RWPE2 (cell line): ENCODE data around the gene CDK16.
A peak's percentile ranks its signal among the peaks of the same experiment; 100 is the strongest.

Experiments used
- ATAC-seq: fragments of 200-7000 bp; cut with Tn5 transposase; 3 replicates; pipeline ENCODE4 v1.9.1; 2021; ENCODE audit warnings: low read depth
- DNase-seq: peaks from one replicate; pipeline ENCODE4 v3.0.0-alpha.2; 2020; ENCODE audit warnings: low spot score
- H3K27ac ChIP-seq: fragments of 450-650 bp; 2 replicates; pipeline ENCODE4 v1.5.1; 2017; ENCODE audit warnings: mild to moderate bottlenecking; ENCODE audit not compliant: poor library complexity, severe bottlenecking
- H3K27me3 ChIP-seq: fragments of 250-450 bp; sonication (Bioruptor Pico); 2 replicates; pipeline ENCODE4 v1.5.1; 2021; ENCODE audit warnings: mild to moderate bottlenecking, moderate library complexity; ENCODE audit not compliant: insufficient read depth, poor library complexity, severe bottlenecking
- H3K36me3 ChIP-seq: fragments of 250-450 bp; sonication (Bioruptor Pico); 2 replicates; pipeline ENCODE4 v1.5.1; 2020; ENCODE audit warnings: low read depth, mild to moderate bottlenecking, moderate library complexity
- H3K4me1 ChIP-seq: fragments of 250-450 bp; sonication (Bioruptor Pico); 2 replicates; pipeline ENCODE4 v1.5.1; 2021; ENCODE audit warnings: mild to moderate bottlenecking, moderate library complexity; ENCODE audit not compliant: insufficient read depth, poor library complexity, severe bottlenecking
- H3K4me3 ChIP-seq: fragments of 250-450 bp; sonication (Bioruptor Pico); 2 replicates; pipeline ENCODE4 v1.5.1; 2021; ENCODE audit warnings: mild to moderate bottlenecking, moderate library complexity; ENCODE audit not compliant: severe bottlenecking
- H3K9me3 ChIP-seq: fragments of 250-450 bp; sonication (Bioruptor Pico); 2 replicates; pipeline ENCODE4 v1.5.1; 2021; ENCODE audit warnings: mild to moderate bottlenecking, moderate library complexity; ENCODE audit not compliant: severe bottlenecking
- TF ChIP-seq, protein P1 (sequence below): fragments of 450-650 bp; IDR thresholded peaks from one replicate; pipeline ENCODE4 v1.5.1; 2017; ENCODE audit warnings: mild to moderate bottlenecking, moderate library complexity; ENCODE audit not compliant: poor library complexity, severe bottlenecking

Gene CDK16

DNA sequence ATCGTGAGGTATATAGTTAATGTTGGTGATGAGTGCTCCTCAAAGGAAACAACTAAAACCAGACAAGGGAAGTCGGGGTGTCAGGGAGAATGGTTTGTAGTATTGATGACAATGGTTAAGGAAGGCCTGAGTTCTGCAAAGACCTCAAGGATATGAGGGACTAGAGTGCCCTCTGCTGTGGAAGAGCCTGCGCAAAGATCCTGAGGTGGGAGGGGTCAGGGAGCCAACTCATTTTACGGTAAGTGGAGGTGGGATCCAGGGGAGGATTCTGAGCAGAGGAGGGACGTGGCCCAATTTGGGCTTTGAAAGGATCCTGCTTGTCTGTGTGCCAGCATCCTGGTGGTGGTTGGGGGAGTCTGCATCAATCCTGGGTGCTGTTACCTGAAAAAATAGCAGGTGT, 13.5 kb upstream of the CDK16 start:
- Histone ChIP-seq H3K36me3 (peaks cover 78% of the 10 kb centered on the region), H3K4me1 (no peaks in the 10 kb centered on the region), H3K4me3 (no peak overlapping the region), H3K9me3 (no peaks in the 10 kb centered on the region), H3K27ac (no peak overlapping the region), H3K27me3 (no peaks in the 10 kb centered on the region)
- ATAC-seq (no peak), DNase-seq (no peak)
- TF ChIP-seq, protein P1, sequence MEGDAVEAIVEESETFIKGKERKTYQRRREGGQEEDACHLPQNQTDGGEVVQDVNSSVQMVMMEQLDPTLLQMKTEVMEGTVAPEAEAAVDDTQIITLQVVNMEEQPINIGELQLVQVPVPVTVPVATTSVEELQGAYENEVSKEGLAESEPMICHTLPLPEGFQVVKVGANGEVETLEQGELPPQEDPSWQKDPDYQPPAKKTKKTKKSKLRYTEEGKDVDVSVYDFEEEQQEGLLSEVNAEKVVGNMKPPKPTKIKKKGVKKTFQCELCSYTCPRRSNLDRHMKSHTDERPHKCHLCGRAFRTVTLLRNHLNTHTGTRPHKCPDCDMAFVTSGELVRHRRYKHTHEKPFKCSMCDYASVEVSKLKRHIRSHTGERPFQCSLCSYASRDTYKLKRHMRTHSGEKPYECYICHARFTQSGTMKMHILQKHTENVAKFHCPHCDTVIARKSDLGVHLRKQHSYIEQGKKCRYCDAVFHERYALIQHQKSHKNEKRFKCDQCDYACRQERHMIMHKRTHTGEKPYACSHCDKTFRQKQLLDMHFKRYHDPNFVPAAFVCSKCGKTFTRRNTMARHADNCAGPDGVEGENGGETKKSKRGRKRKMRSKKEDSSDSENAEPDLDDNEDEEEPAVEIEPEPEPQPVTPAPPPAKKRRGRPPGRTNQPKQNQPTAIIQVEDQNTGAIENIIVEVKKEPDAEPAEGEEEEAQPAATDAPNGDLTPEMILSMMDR = no peak

DNA sequence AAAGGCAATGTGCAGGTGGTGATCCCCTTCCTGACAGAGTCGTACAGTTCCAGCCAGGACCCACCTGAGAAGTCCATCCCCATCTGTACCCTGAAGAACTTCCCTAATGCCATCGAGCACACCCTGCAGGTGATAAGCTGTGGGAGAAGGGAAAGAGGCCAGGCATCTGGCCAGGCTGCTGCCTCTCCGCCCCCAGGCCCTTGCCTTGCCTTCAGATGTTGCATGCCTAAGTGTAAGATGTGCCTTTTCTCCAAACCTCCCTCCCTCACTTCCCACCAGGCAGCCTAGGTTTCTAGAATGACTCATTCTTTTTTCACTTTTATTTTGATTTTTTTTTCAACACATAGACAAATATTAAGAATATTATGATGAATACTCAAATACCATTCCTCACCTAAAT, 12.2 kb upstream of the CDK16 start:
- Histone ChIP-seq H3K27ac (no peak overlapping the region), H3K9me3 (no peaks in the 10 kb centered on the region), H3K36me3 (peaks cover 76% of the 10 kb centered on the region), H3K27me3 (no peaks in the 10 kb centered on the region), H3K4me3 (no peak overlapping the region), H3K4me1 (no peaks in the 10 kb centered on the region)
- no peak for DNase-seq
- TF ChIP-seq, protein P1 = no peak
- peak; percentile 36; the same call in 1 of the 3 replicates for ATAC-seq

DNA sequence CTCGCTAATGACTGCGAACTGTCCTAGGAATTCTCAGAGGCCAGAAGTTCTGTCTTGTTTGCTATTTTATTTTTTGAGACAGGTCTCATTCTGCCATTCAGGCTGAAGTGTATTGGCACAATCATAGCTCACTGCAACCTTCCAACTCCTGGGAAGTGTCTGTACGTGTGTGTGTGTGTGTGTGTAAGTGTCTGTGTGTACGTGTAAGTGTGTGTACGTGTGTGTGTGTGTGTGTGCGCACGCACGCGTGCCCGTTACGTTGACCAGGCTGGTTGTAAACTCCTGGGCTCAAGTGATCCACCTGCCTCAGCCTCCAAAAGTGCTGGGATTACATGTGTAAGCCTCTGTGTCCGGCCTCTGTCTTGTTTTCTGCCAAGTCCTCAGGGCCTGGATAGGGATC, 10.4 kb upstream of the CDK16 start:
- no peaks in the 10 kb centered on the region for H3K4me1 ChIP-seq
- no peak for ATAC-seq
- H3K27ac ChIP-seq = no peak overlapping the region
- TF ChIP-seq, protein P1 = no peak
- H3K9me3 ChIP-seq = no peaks in the 10 kb centered on the region
- peaks cover 75% of the 10 kb centered on the region for H3K36me3 ChIP-seq
- no peak for DNase-seq
- no peak overlapping the region for H3K4me3 ChIP-seq
- H3K27me3 ChIP-seq = no peaks in the 10 kb centered on the region

DNA sequence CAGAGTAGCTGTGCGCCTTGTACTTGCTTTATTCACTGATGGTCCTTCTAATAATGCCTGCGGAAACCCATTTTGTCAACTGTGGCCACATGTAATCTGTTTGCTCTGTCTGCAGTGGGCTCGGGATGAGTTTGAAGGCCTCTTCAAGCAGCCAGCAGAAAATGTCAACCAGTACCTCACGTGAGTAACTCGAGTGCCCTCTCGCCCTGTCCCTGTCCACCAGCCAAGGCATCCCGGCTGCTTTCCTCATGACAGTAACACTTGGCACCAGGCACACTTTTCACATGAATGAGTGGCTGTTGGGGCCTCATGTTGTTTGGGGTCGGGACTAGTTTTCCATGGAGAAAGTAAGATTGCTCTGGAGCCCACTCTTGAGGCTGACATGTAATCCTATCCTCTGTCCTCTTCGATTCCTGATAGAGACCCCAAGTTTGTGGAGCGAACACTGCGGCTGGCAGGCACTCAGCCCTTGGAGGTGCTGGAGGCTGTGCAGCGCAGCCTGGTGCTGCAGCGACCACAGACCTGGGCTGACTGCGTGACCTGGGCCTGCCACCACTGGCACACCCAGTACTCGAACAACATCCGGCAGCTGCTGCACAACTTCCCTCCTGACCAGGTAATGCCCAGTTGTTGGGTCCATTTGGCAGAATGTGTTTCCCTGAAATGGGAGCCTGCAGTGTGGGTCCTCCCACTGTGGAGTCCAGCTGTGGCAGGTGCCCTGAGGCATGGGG, 8.8 kb upstream of the CDK16 start:
- DNase-seq (no peak), ATAC-seq (no peak)
- no peaks in the 10 kb centered on the region for H3K9me3 ChIP-seq
- no peaks in the 10 kb centered on the region for H3K27me3 ChIP-seq
- peaks cover 74% of the 10 kb centered on the region for H3K36me3 ChIP-seq
- TF ChIP-seq, protein P1 = no peak
- no peak overlapping the region for H3K27ac ChIP-seq
- H3K4me1 ChIP-seq = no peaks in the 10 kb centered on the region
- no peak overlapping the region for H3K4me3 ChIP-seq
